ENCODE results near the gene KCNQ5. TPM values are rescaled to one million over a fixed set of nuclear protein-coding genes. Genes with fewer than 3 reads are reported as not detected.

KCNQ5 gene
- total and polyA plus RNA-seq, 2 of the 8 experiments (the other 6 are each of a cell fraction or from before 2014, with no cell fraction given): 0.83 to 1.2 TPM

GRCh38 chr6:73054958-73055357 lies 433.1 kb downstream of the KCNQ5 start:
- H3K56ac ChIP-seq (replicated peaks; ENCODE audit: insufficient read length, low read depth, low read length): no peak overlapping the region
- no peak overlapping the region for H2BK120ac ChIP-seq (replicated peaks; ENCODE audit: low read depth, low read length)
- H4K5ac ChIP-seq (ENCODE audit: insufficient read length, low read depth, low read length): no peak overlapping the region
- no peak overlapping the region for H2BK5ac ChIP-seq (ENCODE audit: low read depth, low read length)
- H3K4me2 ChIP-seq (ENCODE audit: insufficient read depth in 1 of 2, low read depth in 2 of 2, low read length in 2 of 2): no peak overlapping the region
- no peaks in the 10 kb centered on the region; a peak in 1 of 7 replicates for H3K4me1 ChIP-seq (replicated peaks in 1 of 4; ENCODE audit: control insufficient read depth in 3 of 4, insufficient read depth in 4 of 4, low read length in 3 of 4)
- H3K79me2 ChIP-seq (ENCODE audit: control insufficient read depth in 1 of 2, insufficient read depth in 2 of 2, low read length in 2 of 2): no peaks in the 10 kb centered on the region
- H3K14ac ChIP-seq (ENCODE audit: insufficient read length): no peak overlapping the region
- H3K27ac ChIP-seq (ENCODE audit: low read depth, low read length): no peak overlapping the region
- no peak overlapping the region for H2AK5ac ChIP-seq (ENCODE audit: low read depth, low read length)
- DNase-seq (ENCODE audit: low read depth in 1 of 2, low spot score in 2 of 2): no peak
- no peak overlapping the region for H3K9ac ChIP-seq (replicated peaks in 1 of 4; ENCODE audit: extremely low read depth in 1 of 4, low read depth in 3 of 4, low read length in 3 of 4)
- ChIA-PET CTCF (ENCODE audit: partially characterized antibody) (interaction anchor here (0.7 to 1.3 kb wide), 3 partner anchors 10 to 71 kb away, joined by 3 to 4 read pairs (median 3); no protein-coding TSS in a partner anchor), POLR2A (ENCODE audit: partially characterized antibody) (no interaction called here)
- no peak overlapping the region for H3K18ac ChIP-seq (ENCODE audit: extremely low read depth, low read length)
- no peak overlapping the region for H2BK12ac ChIP-seq (ENCODE audit: low read depth, low read length)
- 85% methylated on average over 11 of the region's 11 CpGs; no CpG with 5 or more reads in 1 of the 2 experiments for WGBS, 2 experiments (ENCODE audit: extremely low coverage in 1 of 2, insufficient coverage in 1 of 2, insufficient read length in 1 of 2, insufficient replicate concordance in 2 of 2, low coverage in 1 of 2, low lambda C conversion rate in 2 of 2, missing lambda C conversion rate in 1 of 2)
- no peak overlapping the region for H4K91ac ChIP-seq (replicated peaks; ENCODE audit: insufficient read length, low read length)
- H2AFZ ChIP-seq (ENCODE audit: low read length): no peak overlapping the region
- no peak overlapping the region for H3K23ac ChIP-seq (ENCODE audit: insufficient read length)
- H3K23me2 ChIP-seq (ENCODE audit: low read depth, low read length): no peaks in the 10 kb centered on the region
- no peaks in the 10 kb centered on the region for H3K36me3 ChIP-seq (ENCODE audit: control insufficient read depth in 2 of 4, insufficient read depth in 4 of 4, low read length in 3 of 4)
- no peaks in the 10 kb centered on the region for H3K9me3 ChIP-seq (ENCODE audit: insufficient read depth in 2 of 2, low read depth in 1 of 2, low read length in 1 of 2)
- H4K8ac ChIP-seq (ENCODE audit: extremely low read depth, insufficient read depth, low read length): no peak overlapping the region
- no peaks in the 10 kb centered on the region for H3K79me1 ChIP-seq (ENCODE audit: low read depth, low read length)
- FAIRE-seq: no peak
- H4K20me1 ChIP-seq (replicated peaks in 1 of 2; ENCODE audit: control insufficient read depth in 1 of 2, insufficient read depth in 2 of 2, low read length in 2 of 2): no peaks in the 10 kb centered on the region
- H2BK15ac ChIP-seq (ENCODE audit: low read length): no peak overlapping the region
- H3K27me3 ChIP-seq (replicated peaks in 1 of 4; ENCODE audit: control insufficient read depth in 3 of 4, extremely low read depth in 1 of 4, insufficient read depth in 3 of 4, low read length in 3 of 4): no peaks in the 10 kb centered on the region
- no peak overlapping the region for H3K4me3 ChIP-seq (ENCODE audit: extremely low read depth in 1 of 4, insufficient read depth in 2 of 4, low read depth in 3 of 4, low read length in 4 of 4)
- no peak overlapping the region for H3K4ac ChIP-seq (replicated peaks; ENCODE audit: insufficient read length, low read depth, low read length)
- no peak overlapping the region for H2BK20ac ChIP-seq (ENCODE audit: low read length)
- TF ChIP-seq EGR1 (IDR thresholded peaks at IDR 0.05; ENCODE audit: borderline replicate concordance, low read depth, low read length) (no peak), RFX5 (IDR thresholded peaks at IDR 0.05; ENCODE audit: borderline replicate concordance, low read depth, low read length) (no peak), TEAD4 (IDR thresholded peaks at IDR 0.05; ENCODE audit: low read depth, low read length) (no peak), USF2 (IDR thresholded peaks at IDR 0.05; ENCODE audit: low read length) (no peak), EZH2 (IDR thresholded peaks at IDR 0.05; ENCODE audit: low read depth, low read length, severe bottlenecking) (no peak), POU5F1 (IDR thresholded peaks at IDR 0.05; ENCODE audit: low read depth, low read length) (no peak), CBX8 (IDR thresholded peaks at IDR 0.05; ENCODE audit: borderline replicate concordance, low read depth, low read length) (no peak), YY1 (IDR thresholded peaks at IDR 0.05; ENCODE audit: low read depth, low read length) (no peak), RNF2 (IDR thresholded peaks at IDR 0.05; ENCODE audit: borderline replicate concordance, low read depth, low read length, missing control alignments, poor library complexity, severe bottlenecking) (no peak), SAP30 (IDR thresholded peaks at IDR 0.05; ENCODE audit: insufficient read depth, insufficient replicate concordance, low read length) (no peak), E2F6 (IDR thresholded peaks at IDR 0.05) (no peak), KDM1A (IDR thresholded peaks at IDR 0.05; ENCODE audit: borderline replicate concordance, low read length) (no peak)

All from H1 (cell line).